HG02588 (cell line): ENCODE results near the gene DSE.
"Not testable (repeated sequence)": the region's sequence is repeated elsewhere in the genome, so short reads cannot be mapped to it uniquely, and the experiment has no call there.

Experiments used
- ATAC-seq: cut with Tn5 transposase; IDR thresholded peaks from one replicate; pipeline ENCODE4 v1.9.1; 2021; ENCODE audit warnings: mild to moderate bottlenecking, moderate library complexity; ENCODE audit not compliant: unreplicated experiment

Gene DSE

DNA sequence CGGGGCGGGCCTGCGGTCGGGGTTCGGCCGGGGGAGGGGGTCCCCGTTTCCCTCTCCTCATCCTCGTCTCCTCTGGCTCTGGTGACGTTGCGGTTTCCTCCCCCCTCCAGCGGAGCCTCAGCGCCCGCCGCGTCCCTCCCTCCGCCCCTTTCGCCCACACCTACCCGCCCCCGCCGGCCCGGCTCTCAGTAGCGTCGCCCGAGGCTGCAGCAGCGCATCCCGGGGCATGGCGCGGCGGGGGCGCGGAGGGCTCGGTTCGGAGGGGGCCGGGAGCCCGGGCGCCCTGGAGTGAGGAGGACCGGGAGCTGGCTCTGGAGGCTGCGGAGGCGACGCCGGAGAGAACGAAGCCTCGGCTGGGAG, at the start of gene DSE:
Gene DSE (plus strand): TSS at position 188 of the 360 bp plus-strand sequence. CDS start 28,304 bp downstream, outside the sequence.
- ATAC-seq, result peak; percentile 78

DNA sequence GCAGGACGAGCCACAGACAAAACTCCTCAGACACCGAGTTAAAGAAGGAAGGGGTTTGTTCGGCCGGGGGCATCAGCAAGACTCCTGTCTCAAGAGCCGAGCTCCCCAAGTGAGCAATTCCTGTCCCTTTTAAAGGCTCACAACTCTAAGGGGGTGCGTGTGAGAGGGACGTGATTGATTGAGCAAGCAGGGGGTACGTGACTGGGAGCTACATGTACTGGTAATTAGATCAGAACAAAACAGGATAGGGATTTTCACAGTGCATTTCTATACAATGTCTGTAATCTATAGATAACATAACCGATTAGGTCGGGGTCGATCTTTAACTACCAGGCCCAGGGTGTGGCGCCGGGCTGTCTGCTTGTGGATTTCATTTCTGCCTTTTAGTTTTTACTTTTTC, 48.8 kb upstream of the DSE start:
- not testable (repeated sequence) for ATAC-seq

DNA sequence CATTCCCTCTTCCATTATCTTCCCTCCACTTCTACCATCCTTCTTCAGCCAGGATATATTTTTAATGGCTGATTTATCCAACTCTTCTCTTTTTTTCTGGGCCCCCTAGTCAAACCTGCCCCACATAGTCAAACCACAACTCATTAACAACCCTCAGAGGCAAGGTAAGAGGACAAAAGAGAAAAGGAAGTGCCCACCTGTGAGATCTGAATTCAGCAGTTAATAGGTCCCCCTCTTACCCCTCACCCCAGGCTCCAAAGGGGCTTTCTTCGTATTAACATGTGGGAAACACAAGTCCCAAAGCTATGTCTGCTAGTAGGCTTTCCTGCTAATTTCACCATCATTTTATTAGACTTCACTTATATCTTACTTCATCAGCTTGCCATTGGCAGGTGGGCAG, 46.9 kb upstream of the DSE start:
- ATAC-seq, result no peak

DNA sequence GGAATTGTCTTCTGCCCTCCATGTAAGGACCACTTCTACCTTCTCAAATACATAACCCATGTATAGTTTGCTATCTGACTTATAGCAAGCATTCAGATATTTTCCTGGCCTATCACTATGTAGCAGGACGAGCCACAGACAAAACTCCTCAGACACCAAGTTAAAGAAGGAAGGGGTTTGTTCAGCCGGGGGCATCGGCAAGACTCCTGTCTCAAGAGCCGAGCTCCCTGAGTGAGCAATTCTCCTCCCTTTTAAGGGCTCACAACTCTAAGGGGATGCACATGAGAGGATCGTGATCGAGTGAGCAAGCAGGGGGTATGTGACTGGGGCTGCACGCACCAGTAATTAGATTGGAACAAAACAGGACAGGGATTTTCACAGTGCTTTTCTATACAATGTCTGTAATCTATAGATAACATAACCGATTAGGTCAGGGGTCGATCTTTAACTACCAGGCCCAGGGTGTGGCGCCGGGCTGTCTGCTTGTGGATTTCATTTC, 45.1 kb upstream of the DSE start:
- ATAC-seq, result not testable (repeated sequence)

DNA sequence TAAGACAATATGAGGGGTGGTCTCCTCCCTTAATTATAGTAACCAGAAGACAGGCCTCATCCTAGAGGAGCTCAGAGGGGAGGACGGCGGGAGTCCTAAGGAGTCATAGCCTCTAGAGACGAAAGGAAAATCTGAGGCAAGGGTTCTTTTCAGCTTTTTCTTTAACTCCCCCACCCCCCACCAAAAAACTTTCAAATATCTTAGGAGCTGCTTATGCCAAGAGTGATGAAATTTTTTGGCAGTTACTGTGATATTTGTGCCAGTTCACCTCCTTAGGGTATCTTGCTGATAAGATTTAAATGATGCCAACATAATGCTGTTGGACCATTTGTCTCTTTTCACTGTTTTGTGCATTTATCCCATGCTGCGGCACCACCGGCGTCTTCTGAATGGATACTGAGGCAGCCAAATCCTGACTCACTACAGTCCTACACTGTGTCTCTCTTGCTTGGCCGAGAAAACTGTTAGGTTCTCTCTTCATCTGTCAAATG, 44.5 kb upstream of the DSE start:
- ATAC-seq, result no peak

DNA sequence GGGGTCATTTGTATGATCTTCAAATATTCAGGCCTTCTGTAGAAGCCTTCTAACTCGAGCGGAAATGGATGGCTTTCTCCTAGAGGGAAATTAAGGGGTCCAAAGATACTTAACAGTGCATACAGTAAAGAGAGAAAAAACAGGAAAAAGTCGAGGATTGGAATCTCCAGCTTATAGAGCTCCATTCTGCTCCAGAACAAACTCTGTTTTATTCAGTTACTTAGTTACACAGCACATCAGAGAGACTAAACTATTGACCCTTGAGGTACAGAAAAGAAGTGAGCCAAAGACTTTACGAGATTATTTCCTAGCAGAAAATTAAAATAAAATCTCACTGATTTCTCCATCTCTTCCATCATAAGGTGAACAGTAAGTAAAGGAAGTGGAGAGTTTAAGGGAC, 43.8 kb upstream of the DSE start:
- no peak for ATAC-seq

DNA sequence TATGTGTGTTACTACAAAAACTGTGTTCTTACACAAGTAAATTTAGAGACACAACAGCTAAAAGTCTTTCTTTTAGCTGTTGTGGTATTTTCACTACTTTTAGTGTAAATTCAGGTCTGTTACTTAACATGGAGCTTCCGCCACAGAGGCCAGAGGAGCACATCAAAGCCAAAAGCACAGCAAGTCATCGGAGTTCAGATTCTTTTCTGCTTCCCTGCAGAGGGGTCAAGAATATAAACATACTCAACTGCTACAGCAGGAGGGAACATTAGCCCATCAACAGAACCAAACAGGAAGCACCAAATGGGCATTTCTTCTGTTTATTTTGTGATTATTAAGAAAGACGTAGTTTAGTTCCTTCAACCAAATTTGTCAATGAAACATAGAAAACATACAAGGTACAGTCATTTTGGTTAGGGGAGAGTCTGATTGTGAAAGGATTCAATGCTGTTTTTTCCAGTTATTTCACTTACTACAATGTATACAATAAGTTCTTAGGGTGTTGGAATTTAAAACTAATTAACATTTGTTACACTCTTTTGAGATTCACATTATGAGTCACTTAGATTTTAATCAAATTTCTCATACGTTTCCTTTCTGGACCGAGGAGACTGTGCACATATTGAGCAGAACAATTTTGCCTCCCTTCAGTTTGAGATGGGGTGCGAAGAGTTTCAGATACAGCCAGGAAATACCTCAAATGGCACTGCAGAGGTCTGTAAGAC, 42.8 kb upstream of the DSE start:
- ATAC-seq, result no peak

DNA sequence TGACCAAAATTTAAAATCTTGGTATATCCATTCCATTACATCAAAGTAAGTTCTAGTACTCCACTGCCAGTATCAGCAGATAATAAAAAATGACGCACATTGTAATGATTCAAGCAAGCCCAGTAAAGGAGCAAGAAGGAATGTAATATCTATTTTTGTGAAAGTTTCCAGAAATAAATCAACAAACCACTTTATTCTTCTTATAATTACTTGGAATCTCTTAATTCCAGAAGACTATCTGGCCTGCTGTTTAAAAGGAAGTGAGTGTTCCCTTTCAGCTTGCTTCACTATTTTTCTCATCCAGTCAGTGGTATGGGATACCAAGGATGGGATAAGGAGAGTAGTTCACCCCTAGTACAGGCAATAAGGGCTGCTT, 42.2 kb upstream of the DSE start:
- ATAC-seq, result no peak

DNA sequence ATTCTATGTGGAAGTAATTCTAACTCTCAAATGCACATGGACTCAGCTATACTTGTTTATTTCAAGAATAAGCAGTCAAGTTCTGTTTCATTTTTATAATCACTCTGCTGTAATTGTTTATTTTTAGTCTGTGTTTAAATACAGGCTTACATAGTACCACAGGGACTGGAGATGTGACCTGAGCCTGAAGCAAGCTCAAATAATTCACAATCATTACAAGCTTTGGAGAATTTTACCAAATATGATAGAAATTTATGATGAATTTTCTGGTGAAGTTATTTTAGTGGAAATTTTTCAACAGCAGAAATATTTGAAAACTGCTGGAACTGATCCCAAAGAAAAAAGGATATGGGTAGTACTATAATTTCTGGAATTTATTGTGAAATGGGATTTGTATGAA, 41.6 kb upstream of the DSE start:
- ATAC-seq, result no peak

DNA sequence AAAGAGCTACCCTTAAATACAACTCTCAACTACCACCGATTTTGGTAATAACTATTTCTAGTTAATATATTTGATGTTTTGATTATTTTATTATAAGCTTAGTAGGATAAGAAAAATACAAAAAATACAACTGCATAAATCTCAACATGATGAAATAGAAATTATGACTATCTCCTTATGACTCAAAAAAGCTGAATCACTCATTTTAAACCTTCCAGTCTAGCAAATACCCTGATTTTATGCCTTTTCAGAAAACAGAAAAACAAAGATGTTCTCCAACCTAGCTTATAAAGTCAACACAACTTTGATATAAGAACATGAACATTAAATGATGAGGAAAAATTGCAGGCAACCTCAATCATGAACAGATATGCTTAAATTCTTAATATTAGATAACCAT, 40.2 kb upstream of the DSE start:
- no peak for ATAC-seq

DNA sequence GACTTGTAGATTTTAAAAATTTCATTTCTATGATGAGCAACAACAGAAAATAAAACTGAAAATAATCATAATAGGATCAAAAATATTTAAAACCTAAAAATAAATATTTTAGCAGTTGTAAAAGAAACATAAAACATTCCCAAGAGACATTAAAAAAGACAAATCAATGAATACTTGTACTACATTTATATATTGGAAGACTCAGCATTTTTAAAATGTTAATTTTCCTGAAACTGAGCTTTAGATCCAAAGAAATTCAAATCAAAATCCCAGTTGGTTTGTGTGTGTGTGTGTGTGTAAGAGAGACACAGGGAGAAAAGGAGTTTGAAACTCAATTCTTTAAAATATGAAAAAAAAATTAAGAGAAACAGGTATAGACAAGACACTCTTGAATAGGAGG, 38.7 kb upstream of the DSE start:
- no peak for ATAC-seq

DNA sequence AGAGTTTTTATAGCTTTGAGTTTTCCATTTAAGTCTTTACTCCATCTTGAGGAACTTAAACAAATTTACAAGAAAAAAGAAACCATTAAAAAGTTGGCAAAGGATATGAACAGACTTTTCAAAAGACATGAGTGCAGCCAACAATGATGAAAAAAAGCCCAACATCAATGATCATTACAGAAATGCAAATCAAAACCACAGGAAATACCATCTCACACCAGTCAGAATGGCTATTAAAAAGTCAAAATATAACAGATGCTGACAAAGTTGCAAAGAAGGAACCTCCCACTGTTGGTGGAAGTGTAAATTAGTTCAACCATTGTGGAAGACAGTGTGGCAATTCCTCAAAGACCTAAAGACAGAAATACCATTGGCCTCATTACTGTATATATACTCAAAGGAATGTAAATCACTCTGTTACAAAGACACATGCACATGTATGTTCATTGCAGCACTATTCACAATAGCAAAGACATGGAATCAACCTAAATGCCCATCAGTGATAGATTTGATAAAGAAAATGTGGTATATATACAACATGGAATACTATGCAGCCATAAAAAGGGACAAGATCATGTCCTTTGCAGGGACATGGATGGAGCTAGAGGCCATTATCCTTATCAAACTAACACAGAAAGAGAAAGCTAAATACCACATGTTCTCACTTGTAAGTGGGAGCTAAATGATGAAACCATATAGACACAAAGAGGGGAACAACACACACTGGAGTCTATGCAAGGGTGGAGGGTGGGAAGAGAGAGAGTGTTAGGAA, 35.9 kb upstream of the DSE start:
- not testable (repeated sequence) for ATAC-seq

DNA sequence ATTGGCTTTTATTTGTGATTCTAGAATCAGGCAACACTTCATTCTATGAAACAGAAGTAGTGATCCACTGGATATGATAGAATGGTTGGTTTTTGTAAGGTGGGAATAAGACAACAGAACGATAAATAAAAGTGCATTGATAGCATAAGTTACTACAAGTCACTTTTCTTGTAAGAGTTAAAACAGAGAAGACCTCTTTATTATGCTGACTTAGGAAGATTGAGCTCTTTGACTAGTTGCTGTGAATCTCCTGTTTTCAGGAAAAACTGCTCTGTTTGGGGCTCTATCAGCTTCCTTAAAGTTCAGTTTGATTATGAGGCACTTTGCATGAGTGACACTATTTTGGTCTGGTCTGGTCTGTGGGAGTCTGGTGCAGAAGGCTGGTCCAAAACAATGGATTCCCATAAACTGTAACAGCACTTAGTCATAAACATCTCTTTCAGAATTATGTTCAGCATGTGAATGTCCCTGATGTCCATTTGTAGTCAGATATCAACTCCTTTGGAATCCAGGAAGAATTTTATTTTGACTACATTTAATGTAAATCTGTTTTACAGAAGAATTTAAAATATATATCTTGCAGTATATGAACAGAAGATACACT, 35.0 kb upstream of the DSE start:
- ATAC-seq, result no peak

DNA sequence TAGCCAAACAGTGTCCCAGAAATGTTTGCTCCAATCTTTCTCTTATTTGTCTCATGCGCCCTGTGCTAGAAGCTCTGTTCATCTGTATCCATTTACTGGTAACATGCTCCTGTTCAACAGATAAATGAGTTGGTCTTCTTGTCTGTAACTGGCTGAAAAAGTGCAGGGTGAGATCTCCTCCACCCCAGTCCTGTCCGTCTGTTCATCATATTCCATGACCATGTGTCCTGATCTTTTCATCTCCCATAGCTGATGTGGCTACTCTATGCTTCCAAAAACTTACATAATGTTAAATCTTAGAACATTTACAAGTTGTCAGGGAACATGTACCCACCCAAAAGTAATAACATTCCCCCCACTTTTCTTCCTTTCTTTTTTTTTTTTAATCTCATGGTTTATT, 31.8 kb upstream of the DSE start:
- no peak for ATAC-seq

DNA sequence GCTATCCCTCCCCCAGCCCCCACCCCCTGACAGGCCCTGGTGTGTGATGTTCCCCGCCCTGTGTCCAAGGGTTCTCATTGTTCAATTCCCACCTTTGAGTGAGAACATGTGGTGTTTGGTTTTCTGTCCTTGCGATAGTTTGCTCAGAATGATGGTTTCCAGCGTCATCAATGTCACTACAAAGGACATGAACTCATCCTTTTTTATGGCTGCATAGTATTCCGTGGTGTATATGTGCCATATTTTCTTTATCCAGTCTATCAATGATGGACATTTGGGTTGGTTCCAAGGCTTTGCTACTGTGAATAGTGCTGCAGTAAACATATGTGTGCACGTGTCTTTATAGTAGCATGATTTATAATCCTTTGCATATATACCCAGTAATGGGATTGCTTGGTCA, 30.1 kb upstream of the DSE start:
- ATAC-seq, result not testable (repeated sequence)

DNA sequence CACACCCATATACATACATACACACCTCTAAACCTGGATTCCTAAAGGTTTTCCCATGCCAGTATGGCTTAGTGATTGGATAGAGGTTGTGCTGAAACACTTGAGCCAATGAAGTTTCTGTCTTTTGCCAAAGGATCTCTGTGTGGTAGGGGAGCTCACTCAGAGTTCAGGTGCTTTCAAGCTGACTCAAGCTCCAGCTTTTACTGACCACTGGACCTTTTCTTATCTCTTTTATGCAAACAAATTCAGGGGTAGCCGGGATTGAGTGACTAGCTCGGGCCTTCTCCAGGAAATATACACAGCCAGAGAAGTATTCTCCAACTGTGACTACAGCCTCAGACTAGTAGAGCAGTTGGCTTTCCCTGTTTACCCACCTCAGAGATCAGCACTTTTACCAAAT, 21.5 kb upstream of the DSE start:
- ATAC-seq, result no peak

DNA sequence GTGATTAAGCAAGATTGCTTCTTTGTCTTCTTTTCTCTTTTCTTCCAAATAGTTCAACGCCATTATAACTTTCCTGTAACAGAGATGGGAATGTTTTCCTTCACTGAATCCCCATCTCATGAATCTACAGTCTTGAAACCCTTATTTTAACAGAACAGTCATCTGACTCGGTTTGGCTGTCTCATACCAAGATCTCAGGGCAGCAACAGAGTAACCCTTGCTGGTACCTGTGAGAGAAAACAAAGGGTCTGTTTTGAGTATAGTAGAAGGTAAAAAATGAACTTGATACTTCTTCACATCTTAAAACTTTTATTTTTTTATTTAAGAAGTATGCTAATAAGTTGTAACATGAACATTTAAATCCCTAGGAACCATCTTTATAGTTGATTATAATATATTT, 19.6 kb upstream of the DSE start:
- ATAC-seq, result peak; percentile 41

DNA sequence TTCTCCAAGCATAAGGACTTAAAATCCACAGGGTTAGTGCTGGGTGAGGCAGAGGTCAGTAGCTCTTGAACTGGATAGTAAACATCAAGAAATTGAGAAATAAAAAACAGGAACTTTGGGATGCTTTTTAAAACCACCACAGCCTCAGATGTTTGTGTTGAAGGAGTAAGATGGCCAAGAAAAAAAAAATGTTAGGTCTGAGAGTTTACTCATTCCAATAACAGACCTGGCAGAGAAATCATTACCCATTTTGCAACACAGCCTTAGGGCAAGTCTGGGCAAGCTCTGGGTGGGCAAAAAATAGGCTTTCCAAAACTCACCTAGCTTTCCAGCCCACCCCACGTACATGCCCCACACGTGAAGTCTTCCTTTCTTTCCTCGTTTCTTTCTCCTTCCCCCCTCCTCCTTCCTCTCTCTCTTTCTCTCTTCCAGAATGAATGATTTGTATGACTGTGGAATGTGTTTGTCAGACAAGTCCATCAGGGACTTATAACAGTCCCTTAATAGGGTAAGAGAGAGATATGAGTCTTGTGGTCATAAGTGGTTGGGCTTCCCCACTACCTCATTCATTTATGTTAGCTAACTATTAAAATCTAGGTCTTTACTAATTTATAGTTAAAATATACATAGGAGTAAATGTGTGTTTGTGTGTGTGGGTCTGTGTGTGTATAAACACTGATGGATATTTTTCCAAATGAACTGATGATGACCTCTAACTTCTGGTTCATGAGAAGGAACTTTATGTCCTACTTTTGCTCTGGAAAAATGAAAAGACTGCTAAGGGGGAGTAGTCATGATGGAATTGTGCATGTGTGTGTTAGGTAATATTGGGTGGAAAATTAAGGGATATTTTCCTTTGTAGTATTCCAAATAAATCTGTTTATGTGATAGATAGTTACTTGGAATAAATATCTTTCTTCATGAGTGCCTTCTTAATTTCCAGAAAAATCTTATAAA, 18.0 kb upstream of the DSE start:
- ATAC-seq, result peak; percentile 73

DNA sequence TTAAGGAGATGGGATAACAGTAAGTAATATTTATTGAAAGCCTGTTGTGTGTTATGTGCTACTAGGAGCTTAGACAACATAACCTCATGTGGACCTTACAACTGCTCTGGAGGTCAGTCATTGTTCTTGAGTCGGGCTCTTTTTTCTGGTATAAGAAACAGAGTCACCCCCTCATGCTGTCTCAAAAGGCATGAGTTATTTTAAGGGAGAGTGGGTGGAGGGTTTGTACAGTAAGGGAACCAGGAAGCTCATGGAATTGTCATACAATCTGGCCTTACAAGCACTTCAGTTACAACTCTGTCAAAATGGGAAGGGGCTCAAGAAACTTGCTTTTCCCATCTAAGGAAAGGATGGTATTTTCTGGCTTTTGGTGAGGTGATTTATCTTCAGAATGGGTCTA, 16.5 kb upstream of the DSE start:
- no peak for ATAC-seq

DNA sequence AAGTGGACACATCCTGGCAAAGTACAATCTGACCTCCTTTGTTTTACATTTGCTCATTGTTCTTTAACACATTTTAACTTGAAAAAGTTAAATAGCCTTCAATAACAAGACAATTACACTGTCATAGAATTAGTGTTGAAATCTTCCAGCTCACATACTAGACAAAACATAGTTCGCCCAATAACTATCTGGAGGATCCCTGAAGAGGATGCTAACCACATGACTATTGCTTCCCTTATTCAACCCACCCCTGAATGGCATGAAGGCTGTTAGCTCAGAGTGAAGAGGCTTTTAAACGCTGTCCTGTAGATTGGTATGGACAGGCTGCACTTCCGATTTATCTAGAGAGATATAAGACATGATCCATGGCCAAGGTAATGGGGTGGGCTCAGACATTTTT, 15.0 kb upstream of the DSE start:
- no peak for ATAC-seq

DNA sequence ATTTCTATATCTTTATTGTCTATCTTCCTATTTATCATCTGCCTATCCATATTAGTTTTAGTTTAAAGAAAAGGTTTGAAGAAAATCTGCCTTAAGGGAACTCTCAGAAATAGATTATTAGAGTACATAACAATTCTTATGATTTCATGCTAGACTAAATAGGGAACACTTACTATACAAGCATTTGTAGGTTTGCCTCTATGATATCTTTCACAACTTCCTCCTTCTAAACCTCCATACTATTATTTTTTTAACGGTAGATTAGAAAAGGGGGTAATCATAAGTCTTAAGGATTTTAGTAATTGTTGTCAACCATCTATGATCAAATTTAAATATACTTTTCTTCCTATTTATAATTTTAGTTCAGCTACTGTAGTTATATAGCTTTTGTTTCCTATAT, 11.6 kb upstream of the DSE start:
- ATAC-seq, result no peak
